ENCODE results near the gene C16orf87. TPM values are rescaled to one million over a fixed set of nuclear protein-coding genes. Genes with fewer than 3 reads are reported as not detected.

C16orf87 gene
- total RNA-seq, 2 donors from 2014 or later: 14.2 to 18.0 TPM

DNA sequence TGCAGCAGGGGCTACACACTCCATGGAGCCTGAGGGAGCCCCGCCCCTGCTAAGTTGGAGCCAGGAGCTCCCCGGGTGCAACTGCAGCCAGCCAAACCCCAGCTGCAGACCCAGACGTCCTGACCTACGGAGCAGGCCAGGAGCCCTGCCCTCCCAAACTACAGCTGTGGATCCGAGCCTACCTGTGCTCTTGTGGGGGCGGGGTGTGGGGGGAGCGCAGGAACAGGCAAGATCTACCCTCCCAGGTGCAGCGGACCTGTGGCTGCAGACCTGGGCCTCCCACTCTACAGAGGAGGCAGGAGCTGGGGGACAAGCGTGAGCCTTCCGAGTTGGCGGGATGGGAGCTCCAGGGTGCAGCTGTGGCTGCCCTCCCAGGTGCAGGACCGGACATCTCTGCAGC, 53.2 kb downstream of the C16orf87 start:
- Mint-ChIP-seq H3K4me1 (ENCODE audit: low read depth in 2 of 2) (no peaks in the 10 kb centered on the region), H3K36me3 (no peaks in the 10 kb centered on the region), H3K9me3 (no peaks in the 10 kb centered on the region), H3K27me3 (no peaks in the 10 kb centered on the region), H3K4me3 (no peak overlapping the region), H3K27ac (no peak overlapping the region)
- DNase-seq (ENCODE audit: low spot score): no peak
- ATAC-seq: peak; percentile 27 to 40

- Mint-ChIP-seq H3K9me3 (no peaks in the 10 kb centered on the region), H3K27ac (no peak overlapping the region), H3K4me1 (ENCODE audit: low read depth in 2 of 2) (no peaks in the 10 kb centered on the region), H3K27me3 (peaks cover 0 to 3% of the 10 kb centered on the region in 2 donors), H3K4me3 (no peak overlapping the region), H3K36me3 (no peaks in the 10 kb centered on the region)
- no peak for DNase-seq (ENCODE audit: low spot score)
- ATAC-seq: no peak
Observed at GRCh38 chr16:46775214-46775613, 55.8 kb downstream of the C16orf87 start.

DNA sequence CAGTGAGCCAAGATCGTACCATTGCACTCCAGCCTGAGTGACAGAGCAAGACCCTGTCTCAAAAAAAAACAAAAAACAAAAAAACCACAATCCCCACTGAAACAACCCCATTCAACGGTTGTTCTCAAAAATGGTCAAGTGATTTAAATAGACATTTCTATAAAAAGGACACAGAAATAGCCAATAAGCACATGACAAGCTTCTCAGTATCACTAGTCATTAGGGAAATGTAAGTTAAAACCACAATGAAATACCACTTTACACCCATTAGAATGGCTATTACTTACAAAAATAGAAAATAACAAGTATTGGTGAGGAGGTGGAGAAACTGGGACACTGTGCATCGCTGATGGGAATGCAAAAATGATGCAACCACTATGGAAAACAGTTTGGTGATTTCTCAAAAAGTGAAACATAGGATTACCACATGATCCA, 56.2 kb downstream of the C16orf87 start:
- no peak for ATAC-seq
- Mint-ChIP-seq H3K4me3 (no peak overlapping the region), H3K9me3 (no peaks in the 10 kb centered on the region), H3K27ac (no peak overlapping the region), H3K4me1 (ENCODE audit: low read depth in 2 of 2) (no peaks in the 10 kb centered on the region), H3K27me3 (peaks cover 0 to 3% of the 10 kb centered on the region in 2 donors), H3K36me3 (no peaks in the 10 kb centered on the region)
- DNase-seq (ENCODE audit: low spot score): no peak

DNA sequence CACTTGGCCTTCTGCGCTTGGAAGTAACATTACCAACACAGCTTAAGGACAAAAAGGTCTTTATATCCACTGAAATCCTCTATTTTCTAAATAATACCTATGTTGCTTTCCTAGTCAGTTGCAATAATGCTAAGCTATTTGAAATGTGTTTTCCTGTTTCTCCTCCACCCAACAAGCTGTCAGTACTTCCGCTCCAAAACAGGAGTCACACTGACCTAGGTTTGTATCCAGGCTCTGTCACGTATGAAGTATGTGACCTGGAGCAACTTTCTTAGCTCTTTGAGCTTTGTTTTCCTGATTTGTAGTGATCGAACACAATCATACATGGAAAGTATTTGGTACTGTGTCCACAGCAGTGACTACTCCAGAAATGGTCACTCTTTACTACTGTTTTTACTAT, 58.5 kb downstream of the C16orf87 start:
- Mint-ChIP-seq H3K9me3 (no peaks in the 10 kb centered on the region), H3K36me3 (no peaks in the 10 kb centered on the region), H3K27ac (no peak overlapping the region), H3K4me3 (no peak overlapping the region), H3K27me3 (peaks cover 0 to 3% of the 10 kb centered on the region in 2 donors), H3K4me1 (ENCODE audit: low read depth in 2 of 2) (no peaks in the 10 kb centered on the region)
- ATAC-seq: no peak
- DNase-seq (ENCODE audit: low spot score): no peak

DNA sequence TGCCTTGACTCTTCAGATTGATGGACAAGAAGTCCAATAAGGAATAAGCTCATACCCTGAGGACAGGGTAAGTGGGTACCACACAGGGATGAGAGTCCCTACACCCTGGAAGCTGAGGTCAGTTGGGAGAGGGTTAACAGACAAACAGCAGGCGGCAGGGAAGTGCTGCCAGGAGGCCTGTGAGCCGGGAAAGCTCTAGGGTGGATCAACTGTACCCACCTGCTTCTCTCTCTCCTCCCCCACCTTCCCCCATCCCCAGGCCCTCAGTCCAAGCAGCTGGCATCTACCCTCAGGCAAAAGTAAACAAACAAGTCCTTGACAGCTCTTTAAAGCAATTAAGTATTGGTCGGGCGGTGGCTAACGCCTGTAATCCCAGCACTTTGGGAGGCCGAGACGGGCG, 62.2 kb downstream of the C16orf87 start:
- Mint-ChIP-seq H3K4me3 (no peak overlapping the region), H3K36me3 (no peaks in the 10 kb centered on the region), H3K4me1 (ENCODE audit: low read depth in 2 of 2) (peaks cover 0 to 3% of the 10 kb centered on the region in 2 donors), H3K27ac (no peak overlapping the region), H3K9me3 (no peaks in the 10 kb centered on the region), H3K27me3 (peaks cover 0 to 3% of the 10 kb centered on the region in 2 donors)
- DNase-seq (ENCODE audit: low spot score) (no peak), ATAC-seq (no peak)

GRCh38 chr16:46765050-46765449, 65.9 kb downstream of the C16orf87 start:
- Mint-ChIP-seq H3K4me1 (ENCODE audit: low read depth in 2 of 2) (peaks cover 0 to 3% of the 10 kb centered on the region in 2 donors), H3K4me3 (no peak overlapping the region), H3K36me3 (no peaks in the 10 kb centered on the region), H3K9me3 (no peaks in the 10 kb centered on the region), H3K27ac (no peak overlapping the region), H3K27me3 (no peaks in the 10 kb centered on the region)
- ATAC-seq: no peak
- no peak for DNase-seq (ENCODE audit: low spot score)

- ATAC-seq: no peak
- Mint-ChIP-seq H3K36me3 (no peaks in the 10 kb centered on the region), H3K4me3 (no peak overlapping the region), H3K4me1 (ENCODE audit: low read depth in 2 of 2) (peaks cover 0 to 3% of the 10 kb centered on the region in 2 donors), H3K27ac (no peak overlapping the region), H3K9me3 (no peaks in the 10 kb centered on the region), H3K27me3 (peaks cover 0 to 2% of the 10 kb centered on the region in 2 donors)
- no peak for DNase-seq (ENCODE audit: low spot score)
Observed at GRCh38 chr16:46763147-46763546, 67.8 kb downstream of the C16orf87 start.

DNA sequence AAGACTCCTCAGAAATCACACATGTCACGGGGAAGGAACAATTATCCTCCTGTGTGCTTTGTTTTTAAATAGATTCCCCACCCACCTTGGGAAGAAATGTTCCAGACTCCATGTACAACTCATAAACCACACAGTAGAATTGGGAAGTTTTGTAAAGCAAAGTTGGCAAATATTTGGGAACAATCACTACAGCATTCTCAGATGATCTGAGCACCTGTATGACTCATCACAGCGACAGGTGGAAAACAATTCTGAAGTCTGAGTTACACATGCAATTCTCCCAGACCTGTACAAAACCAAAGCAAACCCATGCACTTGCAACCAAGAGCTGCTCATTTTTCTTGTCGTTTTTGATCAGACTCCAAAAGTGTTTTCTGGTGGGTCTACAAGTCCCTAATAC, 68.4 kb downstream of the C16orf87 start:
- no peak for DNase-seq (ENCODE audit: low spot score)
- Mint-ChIP-seq H3K27me3 (peaks cover 0 to 2% of the 10 kb centered on the region in 2 donors), H3K9me3 (no peaks in the 10 kb centered on the region), H3K4me1 (ENCODE audit: low read depth in 2 of 2) (peaks cover 0 to 3% of the 10 kb centered on the region in 2 donors), H3K4me3 (no peak overlapping the region), H3K36me3 (no peaks in the 10 kb centered on the region), H3K27ac (no peak overlapping the region)
- no peak for ATAC-seq

- Mint-ChIP-seq H3K9me3 (no peaks in the 10 kb centered on the region), H3K27me3 (peaks cover 0 to 2% of the 10 kb centered on the region in 2 donors), H3K27ac (no peak overlapping the region), H3K4me1 (ENCODE audit: low read depth in 2 of 2) (no peaks in the 10 kb centered on the region), H3K4me3 (no peak overlapping the region), H3K36me3 (no peaks in the 10 kb centered on the region)
- DNase-seq (ENCODE audit: low spot score) (no peak), ATAC-seq (no peak)
Observed at GRCh38 chr16:46759309-46759708, 71.7 kb downstream of the C16orf87 start.

GRCh38 chr16:46757339-46758050, 73.5 kb downstream of the C16orf87 start:
- Mint-ChIP-seq H3K27me3 (peaks cover 0 to 2% of the 10 kb centered on the region in 2 donors), H3K4me3 (no peak overlapping the region)
- ATAC-seq: peak in 1 of 2 donors; percentile 25

GRCh38 chr16:46756772-46757171, 74.2 kb downstream of the C16orf87 start:
- no peak overlapping the region for H3K27ac Mint-ChIP-seq
- H3K9me3 Mint-ChIP-seq: no peaks in the 10 kb centered on the region
- peaks cover 0 to 2% of the 10 kb centered on the region in 2 donors for H3K27me3 Mint-ChIP-seq
- ATAC-seq (no peak), DNase-seq (ENCODE audit: low spot score) (no peak)
- no peaks in the 10 kb centered on the region for H3K4me1 Mint-ChIP-seq (ENCODE audit: low read depth in 2 of 2)
- H3K4me3 Mint-ChIP-seq: no peak overlapping the region
- H3K36me3 Mint-ChIP-seq: no peaks in the 10 kb centered on the region

More at GRCh38 chr16:46757339-46758050, 73.5 kb downstream of the C16orf87 start:
- H3K9me3 Mint-ChIP-seq: no peaks in the 10 kb centered on the region
- H3K36me3 Mint-ChIP-seq: no peaks in the 10 kb centered on the region
- H3K4me1 Mint-ChIP-seq (ENCODE audit: low read depth in 2 of 2): no peaks in the 10 kb centered on the region
- no peak overlapping the region for H3K27ac Mint-ChIP-seq
- no peak for DNase-seq (ENCODE audit: low spot score)

GRCh38 chr16:46753015-46753414, 78.0 kb downstream of the C16orf87 start:
- Mint-ChIP-seq H3K4me1 (ENCODE audit: low read depth in 2 of 2) (no peaks in the 10 kb centered on the region), H3K36me3 (no peaks in the 10 kb centered on the region), H3K4me3 (no peak overlapping the region), H3K27me3 (no peaks in the 10 kb centered on the region), H3K27ac (no peak overlapping the region), H3K9me3 (no peaks in the 10 kb centered on the region)
- ATAC-seq (no peak), DNase-seq (ENCODE audit: low spot score) (no peak)

GRCh38 chr16:46751381-46751780, 79.6 kb downstream of the C16orf87 start:
- no peak for DNase-seq (ENCODE audit: low spot score)
- H3K4me1 Mint-ChIP-seq (ENCODE audit: low read depth in 2 of 2): no peaks in the 10 kb centered on the region

DNA sequence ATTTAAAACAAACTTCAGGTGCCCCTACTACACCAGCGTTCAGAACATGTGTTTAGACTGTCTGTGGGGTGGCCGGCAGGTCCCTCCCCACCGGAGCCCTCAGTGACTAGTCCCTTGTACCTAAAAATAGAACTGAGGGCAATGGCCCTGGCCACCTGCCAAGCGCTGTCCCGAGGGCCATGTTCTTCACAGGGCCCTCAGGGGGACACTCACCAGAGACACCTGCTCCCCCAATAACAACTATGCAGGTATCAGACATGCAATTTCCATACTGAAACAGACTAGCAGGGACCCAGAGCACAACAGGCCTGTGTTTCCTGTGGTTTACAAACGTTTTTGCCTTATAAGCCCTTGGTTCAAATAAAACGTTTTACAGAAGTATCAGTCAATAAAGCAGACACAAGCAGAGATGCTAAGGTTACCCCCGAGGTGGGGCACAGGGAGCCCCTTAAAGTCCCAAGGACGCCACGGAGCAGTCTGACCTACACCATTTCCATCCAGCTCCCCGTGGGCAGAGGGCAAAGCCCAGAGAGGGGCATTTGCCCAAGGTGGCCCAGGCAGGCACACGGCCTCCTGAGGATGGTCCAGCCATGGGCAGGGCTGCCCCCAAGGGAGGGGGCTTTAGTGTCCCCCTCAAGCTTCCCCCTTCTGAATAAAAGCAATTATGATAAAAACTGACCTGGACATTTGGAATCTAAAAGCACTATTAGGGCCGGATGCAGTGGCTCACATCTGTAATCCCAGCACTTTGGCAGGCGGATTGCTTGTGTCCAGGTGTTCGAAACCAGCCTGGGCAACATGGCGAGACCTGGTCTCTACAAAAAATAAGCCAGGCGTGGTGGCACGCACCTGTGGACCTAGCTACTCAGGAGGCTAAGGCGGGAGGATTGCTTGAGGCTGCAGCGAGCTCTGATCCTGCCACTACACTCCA, 81.9 kb downstream of the C16orf87 start:
- Mint-ChIP-seq H3K27ac (no peak overlapping the region), H3K4me3 (no peak overlapping the region), H3K27me3 (no peaks in the 10 kb centered on the region), H3K9me3 (no peaks in the 10 kb centered on the region), H3K4me1 (ENCODE audit: low read depth in 2 of 2) (no peaks in the 10 kb centered on the region), H3K36me3 (no peaks in the 10 kb centered on the region)
- DNase-seq (ENCODE audit: low spot score) (no peak), ATAC-seq (no peak)

More at GRCh38 chr16:46751381-46751780, 79.6 kb downstream of the C16orf87 start:
- ATAC-seq: no peak
- H3K36me3 Mint-ChIP-seq: no peaks in the 10 kb centered on the region
- no peaks in the 10 kb centered on the region for H3K9me3 Mint-ChIP-seq
- H3K27ac Mint-ChIP-seq: no peak overlapping the region
- H3K4me3 Mint-ChIP-seq: no peak overlapping the region
- no peaks in the 10 kb centered on the region for H3K27me3 Mint-ChIP-seq
